Smooth muscle cell (in vitro differentiated cells): ENCODE data around the gene LRRFIP1. TPM values are rescaled to one million over a fixed set of nuclear protein-coding genes. Genes with fewer than 3 reads are reported as not detected.

Experiments used
- DNase-seq: peaks from one replicate; lab custom pipeline; 2025; ENCODE audit not compliant: unreplicated experiment; lab: John Stamatoyannopoulos, UW
- H2AFZ ChIP-seq: fragments of 200-600 bp; sonication (generic); 2 replicates; pipeline ENCODE4 v1.6.0; 2016; ENCODE audit warnings: antibody characterized with exemption, low read depth, mild to moderate bottlenecking
- H3F3A ChIP-seq: fragments of 200-600 bp; sonication (generic); 2 replicates; pipeline ENCODE4 v1.6.0; 2017; ENCODE audit warnings: antibody characterized with exemption, low read depth
- H3K27ac ChIP-seq: fragments of 200-600 bp; sonication (generic); 2 replicates; pipeline ENCODE4 v1.5.1; 2016; ENCODE audit warnings: low read depth, mild to moderate bottlenecking
- H3K27me3 ChIP-seq: fragments of 200-600 bp; sonication (generic); 2 replicates; pipeline ENCODE4 v1.6.1; 2016; ENCODE audit warnings: low read depth, mild to moderate bottlenecking
- H3K36me3 ChIP-seq: fragments of 200-600 bp; sonication (generic); 2 replicates; pipeline ENCODE4 v1.5.1; 2016; ENCODE audit warnings: low read depth
- H3K4me1 ChIP-seq: fragments of 200-600 bp; sonication (generic); 2 replicates; pipeline ENCODE4 v1.5.1; 2016; ENCODE audit warnings: low read depth
- H3K4me2 ChIP-seq: fragments of 200-600 bp; sonication (generic); 2 replicates; pipeline ENCODE4 v1.6.0; 2016; ENCODE audit warnings: mild to moderate bottlenecking
- H3K4me3 ChIP-seq: fragments of 200-600 bp; sonication (generic); 2 replicates; pipeline ENCODE4 v1.5.1; 2016; ENCODE audit warnings: mild to moderate bottlenecking
- H3K79me2 ChIP-seq: fragments of 200-600 bp; sonication (generic); 2 replicates; pipeline ENCODE4 v1.6.0; 2016; ENCODE audit warnings: low read depth, mild to moderate bottlenecking
- H3K9ac ChIP-seq: fragments of 200-600 bp; sonication (generic); 2 replicates; pipeline ENCODE4 v1.6.0; 2016; ENCODE audit warnings: low read depth
- H3K9me3 ChIP-seq: fragments of 200-600 bp; sonication (generic); replicated peaks from 2 replicates; pipeline ENCODE4 v1.5.1; 2016; ENCODE audit warnings: low read depth
- H4K20me1 ChIP-seq: fragments of 200-600 bp; sonication (generic); 2 replicates; pipeline ENCODE4 v1.6.0; 2016; ENCODE audit warnings: low read depth
- CTCF ChIP-seq: fragments of 200-600 bp; sonication (generic); IDR thresholded peaks from 2 replicates; pipeline ENCODE4 v1.5.1; 2017; ENCODE audit warnings: borderline replicate concordance, mild to moderate bottlenecking, antibody characterized with exemption; ENCODE audit not compliant: insufficient read depth, poor library complexity, severe bottlenecking
- WGBS: methylation state at CpG from one replicate; pipeline ENCODE4 v1.1.7; 2016; ENCODE audit warnings: low lambda C conversion rate; 5-methylcytosine and 5-hydroxymethylcytosine counted together
- polyA plus RNA-seq: library from polyadenylated mRNA; unstranded; fragments of >200 nt; fragmentation: Nextera tagmentation; extraction: Ambion mirVana; gene quantifications from 2 replicates; pipeline ENCODE4 v1.2.1, GENCODE V29; 2016
- total RNA-seq: library from RNA; depleted of rRNA; stranded (reverse); fragments of >200 nt; gene quantifications from 2 replicates; pipeline ENCODE4 v1.2.3, GENCODE V29; 2014

Gene LRRFIP1
- total and polyA plus RNA-seq, 2 experiments from 2014 or later = 36.2 to 65.1 TPM

DNA sequence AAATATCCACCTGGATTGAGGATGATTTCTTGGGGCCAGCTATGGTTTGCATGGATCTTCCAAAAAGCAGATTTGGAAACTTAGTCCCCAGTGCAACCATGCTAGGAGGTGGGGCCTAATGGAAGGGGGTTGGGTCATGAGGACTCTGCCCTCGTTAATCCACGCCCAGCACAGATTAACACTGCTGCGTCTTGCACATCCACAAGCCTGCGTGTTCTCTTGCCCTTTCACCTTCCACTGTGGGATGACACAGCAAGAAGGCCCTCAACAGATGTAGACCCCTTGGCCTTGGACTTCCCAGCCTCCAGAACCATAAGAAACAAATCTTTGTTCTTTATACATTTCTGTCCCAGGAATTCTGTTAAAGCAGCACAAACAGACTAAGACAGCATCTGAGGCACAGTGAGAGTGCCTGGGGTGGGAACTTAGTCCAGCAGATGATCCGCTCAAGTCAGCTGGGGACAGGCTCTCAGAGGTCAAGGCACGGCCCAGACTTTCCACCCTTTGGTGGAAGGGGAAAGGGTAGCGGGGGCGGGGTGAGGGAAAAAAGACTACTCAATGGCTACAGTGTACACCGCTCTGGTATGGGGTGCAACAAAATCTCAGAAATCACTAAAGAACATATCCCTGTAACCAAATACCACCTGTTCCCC is 39.2 kb upstream of the LRRFIP1 start:
- Histone ChIP-seq H3K4me2 (no peak overlapping the region), H3K27me3 (no peaks in the 10 kb centered on the region), H3K4me3 (peak overlapping the region; percentile 41), H4K20me1 (no peaks in the 10 kb centered on the region), H3F3A (no peaks in the 10 kb centered on the region), H3K79me2 (no peaks in the 10 kb centered on the region), H3K4me1 (peaks cover 3% of the 10 kb centered on the region), H2AFZ (no peak overlapping the region), H3K36me3 (no peaks in the 10 kb centered on the region), H3K27ac (no peak overlapping the region), H3K9ac (no peak overlapping the region), H3K9me3 (no peaks in the 10 kb centered on the region)
- 86% methylated on average over 9 of the region's 9 CpGs for WGBS
- DNase-seq = no peak
- no peak for TF ChIP-seq CTCF

DNA sequence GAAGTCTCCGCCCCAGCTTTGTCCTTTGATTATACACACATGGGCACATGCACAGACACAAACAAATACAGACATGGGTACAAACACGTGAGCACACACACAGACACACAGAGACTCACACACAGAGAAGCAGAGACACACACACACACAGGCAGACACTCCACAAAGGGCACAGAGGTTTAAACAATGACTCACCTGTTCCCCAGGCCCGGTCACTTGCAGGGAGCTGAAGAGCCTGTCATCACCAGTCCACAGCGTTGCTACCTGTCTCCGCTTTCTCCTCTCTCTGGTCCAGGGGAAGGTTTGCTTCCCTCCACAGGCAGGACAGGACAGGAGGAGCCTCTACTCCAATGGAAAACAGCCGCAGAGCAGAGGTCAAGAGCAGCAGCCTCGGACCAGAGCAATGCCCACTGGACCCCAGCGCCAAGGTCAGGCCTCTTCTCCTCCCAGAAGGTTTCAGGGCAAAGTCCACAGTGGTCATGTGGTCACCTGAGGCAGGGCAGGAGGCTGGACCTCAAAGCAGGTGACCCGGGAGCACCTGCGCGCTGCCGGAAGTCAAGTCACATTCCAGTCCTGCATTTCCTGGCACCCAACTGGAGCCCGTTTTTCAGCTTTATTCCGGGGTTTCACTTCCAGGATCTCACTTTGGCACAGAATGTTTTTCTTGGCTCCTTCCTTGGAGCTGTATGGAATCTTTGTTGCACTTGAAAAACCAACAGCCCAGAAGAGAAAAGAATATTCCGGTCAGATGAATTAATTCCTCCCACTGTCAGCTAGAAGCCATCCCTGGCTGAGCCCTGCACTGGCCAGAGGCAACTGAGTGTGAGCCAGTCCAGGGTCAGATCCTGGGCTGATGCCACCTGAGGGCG is 36.9 kb upstream of the LRRFIP1 start, which contains the start of gene RAB17:
Gene RAB17, minus strand, starts transcription at position 463 of the 869 bp plus-strand sequence. CDS start 4,580 bp downstream, outside the sequence.
- H4K20me1 ChIP-seq = no peaks in the 10 kb centered on the region
- no peaks in the 10 kb centered on the region for H3K79me2 ChIP-seq
- H3K27me3 ChIP-seq = no peaks in the 10 kb centered on the region
- peak within 1 kb of the TSS; percentile 41 for H3K4me3 ChIP-seq
- H3K4me1 ChIP-seq = peaks cover 24% of the 10 kb centered on the region
- no peak within 1 kb of the TSS for H3K9ac ChIP-seq
- no peaks in the 10 kb centered on the region for H3K9me3 ChIP-seq
- H3F3A ChIP-seq = peaks cover 3% of the 10 kb centered on the region
- peak within 1 kb of the TSS; percentile 39 for H2AFZ ChIP-seq
- no peak within 1 kb of the TSS for H3K27ac ChIP-seq
- DNase-seq = no peak
- no peak for TF ChIP-seq CTCF
- 55% methylated on average over 16 of the region's 16 CpGs for WGBS
- H3K4me2 ChIP-seq = no peak within 1 kb of the TSS
- no peaks in the 10 kb centered on the region for H3K36me3 ChIP-seq

DNA sequence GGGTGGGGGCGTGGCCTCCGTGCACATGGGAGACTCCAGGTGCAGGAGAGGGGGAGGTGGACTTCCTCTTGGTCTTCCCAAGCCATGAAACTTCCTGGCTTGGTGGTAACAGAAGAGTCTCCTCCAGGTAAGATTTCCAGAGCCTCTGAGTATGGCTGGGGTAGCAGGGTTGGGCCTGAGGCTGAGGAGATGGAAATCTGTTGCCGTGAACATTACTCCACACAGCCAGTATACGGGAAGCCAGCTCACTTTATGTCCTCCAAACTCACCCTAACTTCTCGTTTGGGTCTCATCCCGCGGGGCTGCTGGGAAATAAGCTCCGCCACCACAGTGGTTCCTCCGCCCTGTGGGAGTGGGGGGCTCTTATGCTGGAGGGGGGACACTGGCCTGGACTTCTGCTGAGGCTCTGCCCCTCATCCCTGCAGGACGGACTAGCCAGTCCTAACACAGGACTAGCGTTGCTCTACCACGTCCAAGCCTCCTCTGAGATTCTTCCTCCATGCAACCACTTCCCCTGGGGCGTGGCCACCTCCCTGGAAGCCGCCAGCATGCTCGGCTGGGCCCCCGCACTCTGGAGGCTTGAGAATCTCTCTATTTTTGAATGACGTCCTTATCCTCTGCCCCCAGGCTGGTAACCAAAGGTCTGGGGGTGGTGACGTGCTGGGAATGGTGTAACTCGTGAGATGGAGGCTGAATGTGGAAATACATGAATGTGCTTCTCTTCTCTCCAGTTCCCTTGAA is 36.1 kb upstream of the LRRFIP1 start:
- Histone ChIP-seq H2AFZ (peak overlapping the region; percentile 39), H3K36me3 (no peaks in the 10 kb centered on the region), H3K4me3 (peak overlapping the region; percentile 41), H3K79me2 (no peaks in the 10 kb centered on the region), H4K20me1 (no peaks in the 10 kb centered on the region), H3K4me1 (peaks cover 24% of the 10 kb centered on the region), H3K9ac (no peak overlapping the region), H3K27me3 (no peaks in the 10 kb centered on the region), H3K4me2 (no peak overlapping the region), H3K9me3 (no peaks in the 10 kb centered on the region), H3F3A (peaks cover 3% of the 10 kb centered on the region), H3K27ac (no peak overlapping the region)
- WGBS = 56% methylated on average over 19 of the region's 19 CpGs
- DNase-seq = no peak
- TF ChIP-seq CTCF = no peak
